Endodermal cell (in vitro differentiated cells): ENCODE data around the gene LDLRAD2. TPM values are rescaled to one million over a fixed set of nuclear protein-coding genes. Genes with fewer than 3 reads are reported as not detected.
A peak's percentile ranks its signal among the peaks of the same experiment; 100 is the strongest.

Source experiments
- DNase-seq: peaks from one replicate; pipeline ENCODE4 v3.0.0-alpha.2; 2017
- H3K27ac ChIP-seq: 2 replicates; pipeline ENCODE4 v1.5.1; 2013; ENCODE audit warnings: mild to moderate bottlenecking, low read depth, low read length, moderate library complexity
- H3K27me3 ChIP-seq: 2 replicates; pipeline ENCODE4 v1.6.1; 2013; ENCODE audit warnings: mild to moderate bottlenecking, low read length, moderate library complexity; ENCODE audit not compliant: insufficient read depth, control insufficient read depth, poor library complexity, severe bottlenecking
- H3K36me3 ChIP-seq: 2 replicates; pipeline ENCODE4 v1.7.0; 2013; ENCODE audit warnings: mild to moderate bottlenecking, low read length, moderate library complexity; ENCODE audit not compliant: control insufficient read depth, insufficient read depth
- H3K4me1 ChIP-seq: one replicate; pipeline ENCODE4 v1.7.0; 2013; ENCODE audit warnings: low read length; ENCODE audit not compliant: control insufficient read depth, insufficient read depth
- H3K4me3 ChIP-seq: 2 replicates; pipeline ENCODE4 v1.5.1; 2013; ENCODE audit warnings: mild to moderate bottlenecking, low read length, moderate library complexity
- H3K9ac ChIP-seq: 2 replicates; pipeline ENCODE4 v1.6.1; 2013; ENCODE audit warnings: mild to moderate bottlenecking, low read length, moderate library complexity; ENCODE audit not compliant: poor library complexity, severe bottlenecking; ENCODE audit errors: extremely low read depth
- H3K9me3 ChIP-seq: 2 replicates; pipeline ENCODE4 v1.6.1; 2013; ENCODE audit warnings: mild to moderate bottlenecking, low read length, moderate library complexity; ENCODE audit not compliant: control insufficient read depth
- H3K27ac Mint-ChIP-seq: 2 replicates; pipeline ENCODE4 v1.8.0; 2020; ENCODE audit warnings: mixed read lengths
- H3K27me3 Mint-ChIP-seq: 2 replicates; pipeline ENCODE4 v1.8.0; 2021; ENCODE audit warnings: mild to moderate bottlenecking, mixed read lengths; ENCODE audit not compliant: insufficient read depth
- H3K36me3 Mint-ChIP-seq: 2 replicates; pipeline ENCODE4 v1.8.0; 2020; ENCODE audit warnings: low read depth, mixed read lengths
- H3K4me1 Mint-ChIP-seq: 2 replicates; pipeline ENCODE4 v1.8.0; 2020; ENCODE audit warnings: mixed read lengths
- H3K4me3 Mint-ChIP-seq: 2 replicates; pipeline ENCODE4 v1.8.0; 2020; ENCODE audit warnings: mild to moderate bottlenecking, moderate library complexity, mixed read lengths
- H3K9me3 Mint-ChIP-seq: 2 replicates; pipeline ENCODE4 v1.8.0; 2020; ENCODE audit warnings: mild to moderate bottlenecking, mixed read lengths
- CTCF ChIP-seq: fragments of 200-600 bp; sonication (generic); conservative IDR thresholded peaks from 2 replicates; pipeline ENCODE4 v1.5.0; 2021; ENCODE audit warnings: antibody characterized with exemption, mild to moderate bottlenecking
- WGBS, 2 experiments: methylation state at CpG; one replicate each; pipeline versions ENCODE4 v1.1.5 to v1.1.7; 2013; ENCODE audit warnings: missing lambda C conversion rate in 2 of 2, mixed read lengths in 1 of 2; ENCODE audit not compliant: insufficient coverage in 1 of 2, insufficient read length in 1 of 2; 5-methylcytosine and 5-hydroxymethylcytosine counted together
- total RNA-seq, 2 donors: library from RNA; stranded (reverse); fragmentation: NEBNext Ultra II Directional in 1 of 2; extraction: Animal tissue kit (Norgen Biotek cat#: 25700) in 1 of 2; gene quantifications; 2 replicates in 1 of 2; 3 replicates in 1 of 2; pipeline ENCODE4 v1.2.1, GENCODE V29; 2021

Gene LDLRAD2
- total RNA-seq, 2 donors from 2014 or later, result 0.58 to 0.88 TPM

- no peak for TF ChIP-seq CTCF
- Histone ChIP-seq H3K9me3 (peaks cover 16% of the 10 kb centered on the region), H3K36me3 (peaks cover 86% of the 10 kb centered on the region), H3K27me3 (no peaks in the 10 kb centered on the region), H3K4me1 (no peaks in the 10 kb centered on the region), H3K4me3 (no peak overlapping the region), H3K9ac (no peak overlapping the region), H3K27ac (no peak overlapping the region)
- H3K4me3 Mint-ChIP-seq, result no peak overlapping the region
- no peaks in the 10 kb centered on the region for H3K4me1 Mint-ChIP-seq
- WGBS, 2 experiments, result 96 to 100% methylated on average over 2 to 10 of the region's 10 CpGs
- DNase-seq, result no peak
- no peak overlapping the region for H3K27ac Mint-ChIP-seq
- peaks cover 70% of the 10 kb centered on the region for H3K36me3 Mint-ChIP-seq
- peaks cover 8% of the 10 kb centered on the region for H3K9me3 Mint-ChIP-seq
- H3K27me3 Mint-ChIP-seq, result no peaks in the 10 kb centered on the region
Measured at GRCh38 chr1:21859669-21860179, 47.7 kb downstream of the LDLRAD2 start.

GRCh38 chr1:21860971-21861370 lies 48.9 kb downstream of the LDLRAD2 start:
- TF ChIP-seq CTCF, result no peak
- H3K9me3 Mint-ChIP-seq, result peaks cover 8% of the 10 kb centered on the region
- no peak for DNase-seq
- H3K27ac ChIP-seq, result no peak overlapping the region
- peaks cover 2% of the 10 kb centered on the region for H3K4me1 Mint-ChIP-seq
- no peak overlapping the region for H3K4me3 ChIP-seq
- no peaks in the 10 kb centered on the region for H3K4me1 ChIP-seq
- WGBS, 2 experiments, result 95 to 100% methylated on average over 2 to 3 of the region's 3 CpGs
- peaks cover 74% of the 10 kb centered on the region for H3K36me3 Mint-ChIP-seq
- no peak overlapping the region for H3K9ac ChIP-seq
- H3K36me3 ChIP-seq, result peaks cover 89% of the 10 kb centered on the region
- no peaks in the 10 kb centered on the region for H3K27me3 Mint-ChIP-seq
- peaks cover 16% of the 10 kb centered on the region for H3K9me3 ChIP-seq
- H3K27me3 ChIP-seq, result no peaks in the 10 kb centered on the region
- H3K4me3 Mint-ChIP-seq, result no peak overlapping the region
- peak overlapping the region; percentile 25 for H3K27ac Mint-ChIP-seq

- H3K4me1 Mint-ChIP-seq, result peaks cover 10% of the 10 kb centered on the region
- no peak overlapping the region for H3K27ac Mint-ChIP-seq
- no peaks in the 10 kb centered on the region for H3K27me3 Mint-ChIP-seq
- H3K36me3 ChIP-seq, result peaks cover 86% of the 10 kb centered on the region
- no peak overlapping the region for H3K27ac ChIP-seq
- 88 to 94% methylated on average over 18 of the region's 19 CpGs for WGBS, 2 experiments
- peaks cover 16% of the 10 kb centered on the region for H3K9me3 ChIP-seq
- H3K4me1 ChIP-seq, result peaks cover 3% of the 10 kb centered on the region
- no peak for TF ChIP-seq CTCF
- H3K4me3 ChIP-seq, result no peak overlapping the region
- no peak overlapping the region for H3K4me3 Mint-ChIP-seq
- no peak overlapping the region for H3K9ac ChIP-seq
- H3K9me3 Mint-ChIP-seq, result peaks cover 8% of the 10 kb centered on the region
- H3K27me3 ChIP-seq, result no peaks in the 10 kb centered on the region
- H3K36me3 Mint-ChIP-seq, result peaks cover 68% of the 10 kb centered on the region
- DNase-seq, result no peak
Measured at GRCh38 chr1:21861602-21862429, 49.8 kb downstream of the LDLRAD2 start.
